Neural crest cell (in vitro differentiated cells): ENCODE results near the gene RTTN. TPM values are rescaled to one million over a fixed set of nuclear protein-coding genes. Genes with fewer than 3 reads are reported as not detected.

Source experiments
- DNase-seq: peaks from one replicate; pipeline ENCODE4 v3.0.0; 2021; ENCODE audit warnings: low read depth, mixed read lengths, low spot score
- H3K27ac Mint-ChIP-seq: one replicate; pipeline ENCODE4 v1.8.0; 2021; ENCODE audit warnings: mild to moderate bottlenecking, mixed read lengths; ENCODE audit not compliant: unreplicated experiment
- H3K27me3 Mint-ChIP-seq: 2 replicates; pipeline ENCODE4 v1.8.0; 2021; ENCODE audit warnings: low read depth, mild to moderate bottlenecking, mixed read lengths
- H3K36me3 Mint-ChIP-seq: 2 replicates; pipeline ENCODE4 v1.8.0; 2021; ENCODE audit warnings: low read depth, mild to moderate bottlenecking, mixed read lengths
- H3K4me1 Mint-ChIP-seq: 2 replicates; pipeline ENCODE4 v1.8.0; 2021; ENCODE audit warnings: mixed read lengths
- H3K4me3 Mint-ChIP-seq: one replicate; pipeline ENCODE4 v1.8.0; 2021; ENCODE audit warnings: mild to moderate bottlenecking, mixed read lengths
- H3K9me3 Mint-ChIP-seq: 2 replicates; pipeline ENCODE4 v1.8.0; 2021; ENCODE audit warnings: mixed read lengths
- total RNA-seq: library from RNA; stranded (reverse); gene quantifications from 2 replicates; pipeline ENCODE4 v1.2.1, GENCODE V29; 2021
- TF ChIP-seq, protein P1 (sequence below): fragments of 200-600 bp; sonication (generic); conservative IDR thresholded peaks from 2 replicates; pipeline ENCODE4 v1.5.0; 2021; ENCODE audit warnings: antibody characterized with exemption, mild to moderate bottlenecking

RTTN gene
- total RNA-seq, 1 donor from 2014 or later, result 34.8 TPM

GRCh38 chr18:69985239-69985638 is 220.2 kb downstream of the RTTN start:
- TF ChIP-seq, protein P1, sequence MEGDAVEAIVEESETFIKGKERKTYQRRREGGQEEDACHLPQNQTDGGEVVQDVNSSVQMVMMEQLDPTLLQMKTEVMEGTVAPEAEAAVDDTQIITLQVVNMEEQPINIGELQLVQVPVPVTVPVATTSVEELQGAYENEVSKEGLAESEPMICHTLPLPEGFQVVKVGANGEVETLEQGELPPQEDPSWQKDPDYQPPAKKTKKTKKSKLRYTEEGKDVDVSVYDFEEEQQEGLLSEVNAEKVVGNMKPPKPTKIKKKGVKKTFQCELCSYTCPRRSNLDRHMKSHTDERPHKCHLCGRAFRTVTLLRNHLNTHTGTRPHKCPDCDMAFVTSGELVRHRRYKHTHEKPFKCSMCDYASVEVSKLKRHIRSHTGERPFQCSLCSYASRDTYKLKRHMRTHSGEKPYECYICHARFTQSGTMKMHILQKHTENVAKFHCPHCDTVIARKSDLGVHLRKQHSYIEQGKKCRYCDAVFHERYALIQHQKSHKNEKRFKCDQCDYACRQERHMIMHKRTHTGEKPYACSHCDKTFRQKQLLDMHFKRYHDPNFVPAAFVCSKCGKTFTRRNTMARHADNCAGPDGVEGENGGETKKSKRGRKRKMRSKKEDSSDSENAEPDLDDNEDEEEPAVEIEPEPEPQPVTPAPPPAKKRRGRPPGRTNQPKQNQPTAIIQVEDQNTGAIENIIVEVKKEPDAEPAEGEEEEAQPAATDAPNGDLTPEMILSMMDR, result no peak
- H3K27me3 Mint-ChIP-seq, result no peaks in the 10 kb centered on the region
- DNase-seq, result no peak
- no peak overlapping the region for H3K4me3 Mint-ChIP-seq
- H3K27ac Mint-ChIP-seq, result no peak overlapping the region
- H3K4me1 Mint-ChIP-seq, result peaks cover 7% of the 10 kb centered on the region
- H3K36me3 Mint-ChIP-seq, result peaks cover 27% of the 10 kb centered on the region
- H3K9me3 Mint-ChIP-seq, result peaks cover 13% of the 10 kb centered on the region

DNA sequence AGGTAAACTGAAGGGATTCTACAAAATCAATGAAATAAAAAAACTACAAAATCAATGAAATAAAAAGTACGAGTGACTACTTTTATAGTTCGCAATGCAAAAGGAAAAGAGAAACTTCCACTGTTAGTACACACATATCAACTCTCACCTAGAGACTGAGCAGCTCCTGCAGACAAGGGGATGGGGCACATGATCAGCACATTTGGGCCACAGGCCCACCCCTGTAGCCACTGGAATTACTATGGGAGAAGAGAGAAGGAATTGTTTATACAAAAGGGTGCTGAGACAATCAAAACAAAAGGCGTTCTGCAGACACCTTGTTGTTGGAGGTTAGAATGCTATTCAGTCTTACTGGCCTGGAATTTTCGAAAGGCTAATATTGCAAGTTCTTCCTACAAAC is 223.1 kb downstream of the RTTN start:
- Mint-ChIP-seq H3K4me1 (peaks cover 7% of the 10 kb centered on the region), H3K4me3 (no peak overlapping the region), H3K9me3 (peaks cover 7% of the 10 kb centered on the region), H3K36me3 (peaks cover 26% of the 10 kb centered on the region), H3K27me3 (no peaks in the 10 kb centered on the region), H3K27ac (no peak overlapping the region)
- TF ChIP-seq, protein P1, result no peak
- no peak for DNase-seq

- Mint-ChIP-seq H3K27ac (no peak overlapping the region), H3K27me3 (no peaks in the 10 kb centered on the region), H3K4me3 (no peak overlapping the region), H3K36me3 (peaks cover 28% of the 10 kb centered on the region), H3K9me3 (peaks cover 12% of the 10 kb centered on the region), H3K4me1 (peaks cover 7% of the 10 kb centered on the region)
- TF ChIP-seq, protein P1, result no peak
- no peak for DNase-seq
Observed at GRCh38 chr18:69981948-69982347, 223.5 kb downstream of the RTTN start.

- TF ChIP-seq, protein P1, result no peak
- peaks cover 16% of the 10 kb centered on the region for H3K9me3 Mint-ChIP-seq
- H3K27me3 Mint-ChIP-seq, result no peaks in the 10 kb centered on the region
- no peak overlapping the region for H3K4me3 Mint-ChIP-seq
- DNase-seq, result no peak
- H3K36me3 Mint-ChIP-seq, result peaks cover 32% of the 10 kb centered on the region
- peaks cover 7% of the 10 kb centered on the region for H3K4me1 Mint-ChIP-seq
- H3K27ac Mint-ChIP-seq, result no peak overlapping the region
Observed at GRCh38 chr18:69980982-69981804, 224.3 kb downstream of the RTTN start.

DNA sequence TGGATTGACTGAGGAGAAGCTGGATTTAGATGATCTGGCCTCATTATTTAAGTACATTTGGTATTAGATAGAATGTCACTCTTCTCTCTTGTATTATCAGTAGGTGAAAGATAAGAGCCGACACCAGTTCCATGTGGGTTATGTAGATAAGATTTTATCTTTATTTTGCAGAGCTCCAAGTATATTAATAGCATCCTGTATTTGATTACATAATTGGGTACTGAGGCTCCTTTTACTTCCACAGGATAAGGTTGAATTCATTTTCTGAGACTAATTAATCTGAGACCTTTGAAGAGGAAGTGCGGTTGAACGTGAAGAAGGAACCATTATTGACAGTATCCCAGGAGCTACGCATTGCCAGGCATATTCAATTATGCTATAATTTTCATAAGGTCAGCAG is 225.0 kb downstream of the RTTN start:
- no peak for DNase-seq
- Mint-ChIP-seq H3K4me3 (no peak overlapping the region), H3K27ac (no peak overlapping the region), H3K4me1 (peaks cover 7% of the 10 kb centered on the region), H3K9me3 (peaks cover 20% of the 10 kb centered on the region), H3K36me3 (peaks cover 35% of the 10 kb centered on the region), H3K27me3 (no peaks in the 10 kb centered on the region)
- TF ChIP-seq, protein P1, result no peak
